BJ (cell line): Measurements from ENCODE around the gene ZNF804B. TPM values are rescaled to one million over a fixed set of nuclear protein-coding genes. Genes with fewer than 3 reads are reported as not detected.

Experiments
- CTCF ChIA-PET: fragments of 350-600 bp; formaldehyde crosslinking; extraction: SDS; loops from one replicate; lab custom pipeline; 2021; ENCODE audit warnings: antibody characterized with exemption, inconsistent platforms; lab: Yijun Ruan, JAX
- POLR2A ChIA-PET: fragments of 300-600 bp; sonication (Branson Sonifier 250); formaldehyde crosslinking; extraction: SDS; loops from one replicate; lab custom pipeline; 2021; ENCODE audit warnings: antibody characterized with exemption; lab: Charles Lee
- DNase-seq: peaks from one replicate; pipeline ENCODE4 v3.0.0-alpha.2; 2011; ENCODE audit warnings: low read depth
- H3K27me3 ChIP-seq: 2 replicates; pipeline ENCODE4 v1.6.0; 2011; ENCODE audit warnings: low read length; ENCODE audit not compliant: control insufficient read depth, insufficient read depth
- H3K36me3 ChIP-seq: 2 replicates; pipeline ENCODE4 v1.5.1; 2011; ENCODE audit warnings: low read length; ENCODE audit not compliant: control insufficient read depth, insufficient read depth
- H3K4me3 ChIP-seq: 2 replicates; pipeline ENCODE4 v1.5.1; 2011; ENCODE audit warnings: low read depth, mild to moderate bottlenecking, control low read depth, low read length
- polyA plus RNA-seq: library from polyadenylated mRNA; depleted of rRNA; stranded (reverse); fragments of >200 nt; gene quantifications from 2 replicates; pipeline ENCODE4 v1.2.3, GENCODE V29; 2011
- TF ChIP-seq, protein P1 (sequence below): IDR thresholded peaks from 2 replicates; pipeline ENCODE4 v1.5.1; 2011; ENCODE audit warnings: low read depth, mild to moderate bottlenecking, control low read depth, inconsistent platforms, low read length, moderate library complexity; ENCODE audit not compliant: insufficient read depth

ZNF804B gene
- polyA plus RNA-seq, 1 experiment, result not detected

DNA sequence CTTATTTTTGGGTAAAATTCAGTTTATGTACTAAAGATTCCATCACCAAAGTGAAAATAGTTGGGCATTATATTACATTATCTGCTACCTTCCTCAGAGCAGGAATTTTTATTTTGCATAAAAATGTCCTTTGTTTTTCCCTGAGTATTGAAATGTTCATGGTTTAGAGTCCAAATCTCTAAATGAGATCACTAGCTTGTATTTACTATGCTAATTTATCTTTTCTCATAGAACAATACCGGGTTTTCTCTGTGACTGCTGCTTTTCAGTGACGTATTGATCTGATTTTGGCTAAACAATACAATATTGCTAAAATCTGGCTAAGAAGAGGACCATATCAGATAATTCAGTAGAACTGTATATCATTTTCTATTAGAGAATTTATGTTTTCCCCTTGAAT is 125.6 kb downstream of the ZNF804B start:
- H3K27me3 ChIP-seq, result no peaks in the 10 kb centered on the region
- no peaks in the 10 kb centered on the region for H3K36me3 ChIP-seq
- TF ChIP-seq, protein P1, sequence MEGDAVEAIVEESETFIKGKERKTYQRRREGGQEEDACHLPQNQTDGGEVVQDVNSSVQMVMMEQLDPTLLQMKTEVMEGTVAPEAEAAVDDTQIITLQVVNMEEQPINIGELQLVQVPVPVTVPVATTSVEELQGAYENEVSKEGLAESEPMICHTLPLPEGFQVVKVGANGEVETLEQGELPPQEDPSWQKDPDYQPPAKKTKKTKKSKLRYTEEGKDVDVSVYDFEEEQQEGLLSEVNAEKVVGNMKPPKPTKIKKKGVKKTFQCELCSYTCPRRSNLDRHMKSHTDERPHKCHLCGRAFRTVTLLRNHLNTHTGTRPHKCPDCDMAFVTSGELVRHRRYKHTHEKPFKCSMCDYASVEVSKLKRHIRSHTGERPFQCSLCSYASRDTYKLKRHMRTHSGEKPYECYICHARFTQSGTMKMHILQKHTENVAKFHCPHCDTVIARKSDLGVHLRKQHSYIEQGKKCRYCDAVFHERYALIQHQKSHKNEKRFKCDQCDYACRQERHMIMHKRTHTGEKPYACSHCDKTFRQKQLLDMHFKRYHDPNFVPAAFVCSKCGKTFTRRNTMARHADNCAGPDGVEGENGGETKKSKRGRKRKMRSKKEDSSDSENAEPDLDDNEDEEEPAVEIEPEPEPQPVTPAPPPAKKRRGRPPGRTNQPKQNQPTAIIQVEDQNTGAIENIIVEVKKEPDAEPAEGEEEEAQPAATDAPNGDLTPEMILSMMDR, result no peak
- no peak for DNase-seq
- POLR2A ChIA-PET, result no interaction called here
- H3K4me3 ChIP-seq, result no peak overlapping the region
- CTCF ChIA-PET, result no interaction called here

DNA sequence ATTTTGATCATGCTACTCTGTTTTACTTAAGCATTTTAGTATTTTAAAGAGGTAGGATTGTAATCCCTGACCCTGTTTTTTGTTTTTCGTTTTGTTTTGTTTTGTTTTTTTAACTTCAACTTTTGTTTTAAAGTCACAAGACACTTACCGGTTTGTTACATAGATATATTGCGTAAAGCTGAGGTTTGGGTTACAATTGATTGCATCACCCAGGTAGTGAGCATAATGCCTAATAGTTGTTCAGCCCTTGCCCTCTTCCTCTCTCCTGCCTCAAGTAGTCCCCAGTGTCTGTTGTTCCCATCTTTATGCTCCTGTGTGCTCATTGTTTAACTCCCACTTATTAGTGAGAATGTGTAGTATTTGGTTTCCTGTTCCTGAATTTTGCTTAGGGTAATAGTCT is 129.2 kb downstream of the ZNF804B start:
- TF ChIP-seq, protein P1, result no peak
- ChIA-PET POLR2A (no interaction called here), CTCF (no interaction called here)
- H3K4me3 ChIP-seq, result no peak overlapping the region
- DNase-seq, result no peak
- H3K27me3 ChIP-seq, result no peaks in the 10 kb centered on the region
- H3K36me3 ChIP-seq, result no peaks in the 10 kb centered on the region

DNA sequence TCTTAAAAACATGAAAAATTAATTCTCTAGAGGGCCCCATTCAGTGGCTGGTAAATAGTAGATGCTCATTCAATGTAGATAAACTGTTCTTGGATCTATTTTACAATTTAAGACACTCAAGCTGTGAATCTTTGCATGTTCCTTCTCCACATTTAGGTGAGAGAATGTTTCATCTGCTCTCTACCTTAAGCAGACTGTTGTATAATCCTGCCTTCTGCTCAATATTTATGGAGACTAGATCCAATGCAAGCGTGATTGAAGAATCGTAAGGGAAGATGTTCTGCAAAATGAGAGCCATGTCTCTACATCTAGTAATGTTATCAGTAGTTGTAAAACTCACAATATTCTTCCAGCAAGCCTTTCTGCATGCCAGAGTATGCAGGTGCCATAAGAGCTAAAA is 151.0 kb downstream of the ZNF804B start:
- Histone ChIP-seq H3K36me3 (no peaks in the 10 kb centered on the region), H3K27me3 (no peaks in the 10 kb centered on the region), H3K4me3 (no peak overlapping the region)
- TF ChIP-seq, protein P1, result no peak
- no peak for DNase-seq
- CTCF ChIA-PET, result no interaction called here
- POLR2A ChIA-PET, result no interaction called here

DNA sequence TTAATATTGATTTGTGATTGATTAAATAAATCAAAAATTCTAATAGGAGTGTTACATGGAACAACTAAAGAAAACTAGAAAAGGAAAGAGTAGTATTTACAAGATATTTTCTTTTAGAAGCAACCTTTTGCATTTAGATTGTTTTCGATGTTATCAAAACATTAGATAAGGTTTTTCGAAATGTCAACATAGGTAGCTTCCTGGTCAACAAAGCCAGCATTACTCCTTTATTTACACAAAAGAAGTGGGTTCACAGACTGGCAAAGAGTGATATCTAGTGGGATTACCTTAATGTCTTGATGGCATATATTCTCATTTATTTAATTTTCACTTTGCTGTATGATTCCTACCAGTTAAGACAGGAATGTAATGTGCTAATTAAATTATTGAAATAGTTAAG is 153.4 kb downstream of the ZNF804B start:
- no peaks in the 10 kb centered on the region for H3K27me3 ChIP-seq
- TF ChIP-seq, protein P1, result no peak
- DNase-seq, result no peak
- no peak overlapping the region for H3K4me3 ChIP-seq
- ChIA-PET CTCF (no interaction called here), POLR2A (no interaction called here)
- H3K36me3 ChIP-seq, result no peaks in the 10 kb centered on the region

DNA sequence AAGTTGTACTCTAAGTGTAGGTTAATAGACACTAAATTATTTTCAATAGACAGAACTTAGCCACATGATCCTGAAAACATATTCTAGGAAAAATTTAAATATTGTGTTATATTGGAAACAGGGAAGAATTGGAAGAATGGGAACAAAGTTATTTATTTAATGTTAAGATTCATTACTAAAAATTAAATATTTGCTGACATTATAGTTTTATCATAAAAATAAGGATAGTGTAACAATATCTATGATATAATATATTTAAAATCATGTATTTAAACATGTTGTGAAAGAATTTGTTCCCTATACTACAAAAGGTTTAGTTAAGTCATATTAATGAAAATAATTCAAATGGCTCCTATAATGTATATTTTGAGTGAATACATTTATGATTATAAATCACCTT is 156.1 kb downstream of the ZNF804B start:
- Histone ChIP-seq H3K4me3 (no peak overlapping the region), H3K36me3 (no peaks in the 10 kb centered on the region), H3K27me3 (no peaks in the 10 kb centered on the region)
- POLR2A ChIA-PET, result no interaction called here
- CTCF ChIA-PET, result no interaction called here
- DNase-seq, result no peak
- TF ChIP-seq, protein P1, result no peak
